ENCODE data around the gene MTRF1.

DNA sequence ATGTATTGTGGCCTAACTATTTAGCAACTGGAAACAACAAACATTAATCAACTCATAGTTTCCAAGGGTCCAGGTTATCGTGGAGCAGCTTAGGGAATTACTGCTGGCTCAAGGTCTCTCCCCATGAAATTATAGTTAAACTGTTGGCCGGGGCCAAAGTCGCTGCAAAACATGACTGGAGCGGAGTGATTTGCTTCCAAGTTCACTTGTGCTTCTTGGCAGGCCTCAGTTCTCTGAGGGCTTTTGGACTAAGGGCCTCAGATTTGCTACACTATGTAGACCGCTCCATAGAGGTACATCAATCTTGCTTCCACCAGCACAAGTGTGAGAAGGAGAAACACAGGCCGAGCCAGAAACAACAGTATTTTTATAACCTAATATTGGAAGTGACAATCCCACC is 59.6 kb downstream of the MTRF1 start:
- TF ChIP-seq CTCF (IDR thresholded peaks at IDR 0.05): no peak
- TF ChIP-seq EZH2 (IDR thresholded peaks at IDR 0.05): no peak
- no peak for TF ChIP-seq EZH2phosphoT487 (IDR thresholded peaks at IDR 0.05)

Measured in neural progenitor cell (in vitro differentiated cells).